Mesendoderm (in vitro differentiated cells): Measurements from ENCODE around the gene TMCO5A.

Source experiments
- DNase-seq: peaks from one replicate; pipeline ENCODE4 v3.0.0; 2013
- H2AK5ac ChIP-seq: 2 replicates; pipeline ENCODE4 v1.6.1; 2013; ENCODE audit warnings: low read length, inconsistent platforms
- H2BK120ac ChIP-seq: 2 replicates; pipeline ENCODE4 v1.6.1; 2013; ENCODE audit warnings: low read depth, mild to moderate bottlenecking, low read length, moderate library complexity, mixed read lengths
- H2BK15ac ChIP-seq: replicated peaks from 2 replicates; pipeline ENCODE4 v1.6.1; 2013; ENCODE audit warnings: low read depth, mild to moderate bottlenecking, moderate library complexity
- H2BK5ac ChIP-seq: 2 replicates; pipeline ENCODE4 v1.6.1; 2013; ENCODE audit warnings: low read length, inconsistent platforms
- H3K18ac ChIP-seq: 2 replicates; pipeline ENCODE4 v1.6.1; 2013; ENCODE audit warnings: mild to moderate bottlenecking, low read length, mixed read lengths
- H3K23ac ChIP-seq: one replicate; pipeline ENCODE4 v1.6.1; 2013; ENCODE audit warnings: low read length
- H3K27ac ChIP-seq: 2 replicates; pipeline ENCODE4 v1.5.1; 2013; ENCODE audit warnings: low read depth, mild to moderate bottlenecking, inconsistent platforms, low read length, moderate library complexity
- H3K27me3 ChIP-seq: 2 replicates; pipeline ENCODE4 v1.6.1; 2013; ENCODE audit warnings: low read length, control low read depth, mild to moderate bottlenecking, inconsistent platforms; ENCODE audit not compliant: insufficient read depth, poor library complexity
- H3K36me3 ChIP-seq: 2 replicates; pipeline ENCODE4 v1.6.1; 2013; ENCODE audit warnings: low read length, inconsistent platforms; ENCODE audit not compliant: control insufficient read depth, insufficient read depth
- H3K4ac ChIP-seq: one replicate; pipeline ENCODE4 v1.6.1; 2013; ENCODE audit warnings: low read depth, mild to moderate bottlenecking, low read length, moderate library complexity
- H3K4me1 ChIP-seq: 2 replicates; pipeline ENCODE4 v1.6.1; 2013; ENCODE audit warnings: low read depth, low read length, inconsistent platforms; ENCODE audit not compliant: control insufficient read depth
- H3K4me2 ChIP-seq: 2 replicates; pipeline ENCODE4 v1.6.1; 2013; ENCODE audit warnings: low read length
- H3K4me3 ChIP-seq: 2 replicates; pipeline ENCODE4 v1.5.1; 2013; ENCODE audit warnings: mild to moderate bottlenecking, low read length
- H3K56ac ChIP-seq: one replicate; pipeline ENCODE4 v1.6.1; 2013; ENCODE audit warnings: low read length
- H3K79me1 ChIP-seq: 2 replicates; pipeline ENCODE4 v1.6.1; 2013; ENCODE audit warnings: low read length, inconsistent platforms
- H3K79me2 ChIP-seq: 2 replicates; pipeline ENCODE4 v1.6.1; 2013; ENCODE audit warnings: mild to moderate bottlenecking, low read length; ENCODE audit not compliant: control insufficient read depth, insufficient read depth
- H3K9ac ChIP-seq: 2 replicates; pipeline ENCODE4 v1.6.1; 2013; ENCODE audit warnings: low read length, inconsistent platforms
- H4K5ac ChIP-seq: one replicate; pipeline ENCODE4 v1.6.1; 2013; ENCODE audit warnings: low read length
- H4K8ac ChIP-seq: one replicate; pipeline ENCODE4 v1.6.1; 2013; ENCODE audit warnings: low read depth, mild to moderate bottlenecking, control low read depth, low read length, moderate library complexity
- WGBS: extraction: QIAGEN DNeasy Blood & Tissue Kit; methylation state at CpG from one replicate; pipeline ENCODE4 v1.1.7; 2013; ENCODE audit warnings: low lambda C conversion rate, missing lambda C conversion rate; ENCODE audit not compliant: insufficient coverage; ENCODE audit errors: extremely low coverage; 5-methylcytosine and 5-hydroxymethylcytosine counted together

Gene TMCO5A

DNA sequence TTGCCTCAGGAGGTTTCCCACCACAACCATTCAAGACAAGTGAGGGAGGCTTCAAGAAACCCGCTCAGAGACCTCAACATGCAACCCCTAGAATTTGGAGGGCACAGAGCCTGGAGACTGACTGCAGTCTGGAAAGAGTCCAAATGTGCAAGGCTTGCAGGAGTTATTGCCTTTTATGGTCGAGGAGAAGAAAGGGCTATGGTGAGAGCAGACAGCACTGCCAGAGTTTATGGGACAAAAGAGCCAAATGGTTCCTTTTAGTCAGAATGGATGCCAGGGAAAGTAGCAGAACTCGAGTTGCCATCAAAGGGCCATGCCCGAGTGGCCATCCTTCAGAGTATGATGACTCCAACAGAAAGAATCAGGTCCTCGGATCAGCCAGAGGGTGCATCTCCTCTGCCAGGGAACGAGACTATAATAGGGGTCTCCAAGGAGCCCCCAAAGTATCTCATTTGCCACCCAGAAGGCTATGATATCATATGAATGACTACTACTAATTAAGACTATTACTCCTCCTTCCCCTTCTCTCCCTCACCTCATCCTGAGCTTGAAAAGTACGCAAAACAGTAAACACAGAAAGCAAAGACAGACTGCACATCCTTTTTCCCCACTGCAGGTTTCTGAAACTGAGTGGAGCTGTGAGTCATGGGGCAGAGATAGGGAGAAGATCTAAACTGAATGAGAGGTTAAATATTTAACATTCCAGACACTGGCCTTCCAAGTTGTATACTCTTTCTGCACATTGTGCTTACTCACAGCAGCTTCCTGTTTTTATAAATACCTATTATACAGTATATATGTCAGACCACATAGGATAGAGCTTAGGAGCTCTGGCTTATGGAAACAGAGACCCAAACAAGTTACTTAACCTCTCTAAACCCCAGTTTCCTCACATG is 33.9 kb upstream of the TMCO5A start:
- Histone ChIP-seq H3K27ac (no peak overlapping the region), H3K27me3 (no peaks in the 10 kb centered on the region), H3K23ac (no peak overlapping the region), H2AK5ac (no peak overlapping the region), H3K18ac (no peak overlapping the region), H3K4me1 (no peaks in the 10 kb centered on the region), H3K56ac (no peak overlapping the region), H3K79me2 (no peaks in the 10 kb centered on the region), H3K79me1 (no peaks in the 10 kb centered on the region), H3K4me2 (no peak overlapping the region), H3K9ac (no peak overlapping the region), H3K4ac (no peak overlapping the region), H3K36me3 (no peaks in the 10 kb centered on the region), H2BK15ac (no peak overlapping the region), H2BK5ac (no peak overlapping the region), H4K5ac (no peak overlapping the region), H4K8ac (no peak overlapping the region), H2BK120ac (no peak overlapping the region), H3K4me3 (no peak overlapping the region)
- no CpG with 5 or more reads among the region's 7 CpGs for WGBS
- no peak for DNase-seq

DNA sequence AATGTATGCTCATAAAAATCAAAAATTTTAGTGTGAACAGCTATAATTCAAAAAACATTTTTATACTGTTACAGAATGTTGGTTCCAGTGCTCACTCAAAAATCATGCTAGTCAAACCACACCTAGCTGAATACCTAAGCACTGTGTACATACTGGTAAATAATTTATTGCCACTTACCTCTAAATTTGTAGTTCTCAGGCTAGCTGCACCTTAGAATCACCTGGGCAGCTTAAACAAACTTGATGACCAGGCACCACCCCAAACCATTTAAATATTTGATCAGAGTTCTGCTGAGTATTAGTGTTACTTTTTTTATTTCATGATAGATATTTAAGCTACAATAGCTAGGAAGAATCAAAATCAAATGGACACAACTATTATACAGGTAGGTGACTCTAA is 32.3 kb upstream of the TMCO5A start:
- Histone ChIP-seq H2BK15ac (no peak overlapping the region), H4K8ac (no peak overlapping the region), H3K36me3 (no peaks in the 10 kb centered on the region), H4K5ac (no peak overlapping the region), H3K27me3 (no peaks in the 10 kb centered on the region), H3K79me1 (no peaks in the 10 kb centered on the region), H2BK5ac (no peak overlapping the region), H3K79me2 (no peaks in the 10 kb centered on the region), H3K23ac (no peak overlapping the region), H3K4ac (no peak overlapping the region), H3K4me2 (no peak overlapping the region), H3K4me3 (no peak overlapping the region), H2AK5ac (no peak overlapping the region), H3K9ac (no peak overlapping the region), H2BK120ac (no peak overlapping the region), H3K18ac (no peak overlapping the region), H3K56ac (no peak overlapping the region), H3K4me1 (no peaks in the 10 kb centered on the region), H3K27ac (no peak overlapping the region)
- DNase-seq: no peak

DNA sequence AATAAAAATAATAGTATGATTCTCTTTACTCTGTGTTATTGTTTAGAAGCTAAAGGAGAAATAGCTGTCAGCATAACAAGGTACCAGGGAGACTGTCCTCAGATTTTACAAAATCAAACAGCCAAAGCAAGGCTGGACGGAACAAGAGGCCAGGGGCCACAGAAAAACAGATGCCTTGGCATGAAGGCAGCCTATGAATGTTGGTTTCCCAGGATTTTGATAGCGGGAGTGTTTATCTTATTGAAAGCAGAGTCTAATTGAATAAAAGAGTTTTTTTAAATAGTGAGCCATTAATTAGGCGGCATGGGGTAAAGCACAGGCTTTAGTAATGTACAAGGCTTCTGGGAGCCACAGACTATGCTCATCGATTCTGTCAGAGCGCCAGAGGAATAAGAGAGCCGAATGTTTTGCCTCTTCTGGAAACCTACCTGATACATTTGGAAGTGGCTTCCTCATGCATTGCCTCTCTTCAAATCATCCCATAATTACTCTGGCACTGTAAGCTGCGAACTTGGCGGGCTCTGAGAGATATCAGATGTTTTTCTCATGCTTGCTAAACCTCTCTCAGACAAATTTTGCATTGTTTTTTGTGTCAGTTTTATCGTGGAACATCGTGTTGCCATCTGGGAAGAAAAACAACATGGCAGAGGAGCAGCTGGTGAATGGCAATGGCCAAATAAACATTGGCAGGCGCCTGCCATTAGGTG is 30.4 kb upstream of the TMCO5A start:
- no peak overlapping the region for H3K4me3 ChIP-seq
- no CpG with 5 or more reads among the region's 11 CpGs for WGBS

DNA sequence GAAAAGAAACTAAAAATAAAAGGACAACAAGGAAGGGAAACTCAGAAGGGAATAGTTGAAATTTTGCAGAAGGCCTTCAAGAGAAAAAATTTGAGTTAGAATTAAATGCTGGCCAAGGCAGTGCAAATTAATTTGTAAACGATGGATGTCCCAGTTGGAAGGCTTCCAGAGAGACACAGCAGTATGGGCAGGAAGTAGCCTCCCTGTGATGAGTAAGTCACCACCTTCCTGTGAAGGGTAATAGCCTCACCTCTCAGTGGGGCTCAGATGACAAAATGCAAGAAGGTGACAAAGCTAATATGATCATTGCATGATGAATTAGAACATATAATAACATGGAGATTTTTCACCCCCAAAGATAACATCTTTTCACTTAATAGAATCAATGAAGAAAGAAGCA is 27.3 kb upstream of the TMCO5A start:
- Histone ChIP-seq H3K4me2 (no peak overlapping the region), H3K27ac (no peak overlapping the region), H3K23ac (no peak overlapping the region), H3K4me1 (no peaks in the 10 kb centered on the region), H3K56ac (no peak overlapping the region), H3K18ac (no peak overlapping the region), H4K5ac (no peak overlapping the region), H4K8ac (no peak overlapping the region), H2BK120ac (no peak overlapping the region), H2BK15ac (no peak overlapping the region), H3K36me3 (no peaks in the 10 kb centered on the region), H3K4ac (no peak overlapping the region), H2AK5ac (no peak overlapping the region), H3K4me3 (no peak overlapping the region), H2BK5ac (no peak overlapping the region), H3K79me2 (no peaks in the 10 kb centered on the region), H3K79me1 (no peaks in the 10 kb centered on the region), H3K9ac (no peak overlapping the region), H3K27me3 (no peaks in the 10 kb centered on the region)
- WGBS: no CpG with 5 or more reads among the region's 1 CpG
- peak; percentile 30 for DNase-seq

More for the DNA sequence above, 30.4 kb upstream of the TMCO5A start:
- Histone ChIP-seq H3K9ac (no peak overlapping the region), H3K27ac (no peak overlapping the region), H3K18ac (no peak overlapping the region), H3K4me1 (no peaks in the 10 kb centered on the region), H2BK120ac (no peak overlapping the region), H2AK5ac (no peak overlapping the region), H3K23ac (no peak overlapping the region), H2BK15ac (no peak overlapping the region), H3K36me3 (no peaks in the 10 kb centered on the region), H3K4ac (no peak overlapping the region), H2BK5ac (no peak overlapping the region), H3K27me3 (no peaks in the 10 kb centered on the region), H4K5ac (no peak overlapping the region), H3K56ac (no peak overlapping the region), H3K79me2 (no peaks in the 10 kb centered on the region), H3K4me2 (no peak overlapping the region), H4K8ac (no peak overlapping the region), H3K79me1 (no peaks in the 10 kb centered on the region)
- DNase-seq: no peak

DNA sequence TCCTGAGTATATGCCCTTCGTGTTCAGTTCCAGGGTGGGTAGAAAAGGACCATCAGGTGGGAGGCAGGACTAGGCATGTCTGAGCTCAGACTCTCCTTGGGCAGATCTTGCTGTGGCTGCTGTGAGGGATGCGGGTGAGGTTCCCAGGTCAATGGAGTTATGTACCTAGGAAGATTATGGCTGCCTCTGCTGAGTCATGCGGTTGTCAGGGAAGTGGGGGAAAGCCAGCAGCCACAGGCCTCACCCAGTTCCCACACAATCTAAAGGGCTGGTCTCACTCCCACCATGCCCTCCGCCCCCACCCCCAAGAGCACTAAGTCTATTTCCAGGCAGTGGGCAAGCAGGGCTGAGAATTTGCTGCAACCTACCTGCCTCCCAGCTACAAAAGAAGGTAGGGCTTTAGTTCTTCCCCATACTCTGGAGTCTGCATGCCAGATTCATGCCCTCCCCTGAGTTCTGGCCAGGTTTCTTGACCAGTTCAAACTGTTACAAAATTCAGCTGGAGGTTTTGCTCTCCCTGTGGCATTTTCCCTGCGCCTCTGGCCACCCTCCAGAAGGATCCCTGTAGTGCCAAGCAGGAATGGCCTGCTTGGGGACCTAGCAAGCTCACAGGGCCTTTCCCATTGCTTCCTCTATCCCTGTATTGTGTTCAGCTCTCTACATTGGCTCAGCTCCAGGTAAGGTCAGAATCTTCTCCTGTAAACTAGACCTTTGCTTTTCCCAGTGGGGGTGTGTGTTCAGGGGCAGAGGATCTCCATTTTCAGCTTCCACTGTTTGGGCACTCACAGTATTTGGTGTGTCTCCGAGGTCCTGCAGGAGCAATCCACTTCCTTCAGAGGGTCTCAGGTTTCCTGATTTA is 12.7 kb upstream of the TMCO5A start:
- H2BK15ac ChIP-seq: no peak overlapping the region
- no peak overlapping the region for H3K9ac ChIP-seq
- H3K36me3 ChIP-seq: no peaks in the 10 kb centered on the region
- H3K56ac ChIP-seq: peak overlapping the region; percentile 7
- no peak overlapping the region for H2BK5ac ChIP-seq
- H3K23ac ChIP-seq: no peak overlapping the region
- no peak overlapping the region for H2AK5ac ChIP-seq
- H2BK120ac ChIP-seq: no peak overlapping the region
- no peak for DNase-seq
- no peak overlapping the region for H3K4ac ChIP-seq
- WGBS: no CpG with 5 or more reads among the region's 6 CpGs
- no peak overlapping the region for H3K4me2 ChIP-seq
- no peak overlapping the region for H3K18ac ChIP-seq
- no peak overlapping the region for H4K5ac ChIP-seq
- no peaks in the 10 kb centered on the region for H3K27me3 ChIP-seq
- no peaks in the 10 kb centered on the region for H3K79me2 ChIP-seq
- no peak overlapping the region for H3K27ac ChIP-seq
- no peak overlapping the region for H4K8ac ChIP-seq
- H3K4me1 ChIP-seq: no peaks in the 10 kb centered on the region
- no peaks in the 10 kb centered on the region for H3K79me1 ChIP-seq
- H3K4me3 ChIP-seq: no peak overlapping the region
